ENCODE data around the gene EID1.

DNA sequence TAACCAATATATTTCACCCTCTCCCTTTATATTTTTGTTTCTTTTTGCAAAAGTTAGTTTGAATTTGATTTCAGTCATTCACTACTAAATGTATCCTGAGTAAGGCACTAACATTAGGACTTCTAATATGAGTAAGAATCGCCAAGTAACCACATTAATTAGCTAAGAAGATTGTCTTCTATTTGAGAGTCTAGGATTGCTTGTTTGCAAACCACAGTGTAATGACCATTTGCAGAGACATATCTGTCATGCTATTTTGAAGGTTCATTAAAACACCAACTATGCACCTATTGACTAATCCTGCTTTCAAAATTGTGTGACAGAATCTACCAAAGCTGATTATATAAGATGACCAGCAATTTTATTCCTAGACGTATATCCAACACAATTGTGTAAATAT lies 5.3 kb upstream of the EID1 start:
- TF ChIP-seq, protein P1, sequence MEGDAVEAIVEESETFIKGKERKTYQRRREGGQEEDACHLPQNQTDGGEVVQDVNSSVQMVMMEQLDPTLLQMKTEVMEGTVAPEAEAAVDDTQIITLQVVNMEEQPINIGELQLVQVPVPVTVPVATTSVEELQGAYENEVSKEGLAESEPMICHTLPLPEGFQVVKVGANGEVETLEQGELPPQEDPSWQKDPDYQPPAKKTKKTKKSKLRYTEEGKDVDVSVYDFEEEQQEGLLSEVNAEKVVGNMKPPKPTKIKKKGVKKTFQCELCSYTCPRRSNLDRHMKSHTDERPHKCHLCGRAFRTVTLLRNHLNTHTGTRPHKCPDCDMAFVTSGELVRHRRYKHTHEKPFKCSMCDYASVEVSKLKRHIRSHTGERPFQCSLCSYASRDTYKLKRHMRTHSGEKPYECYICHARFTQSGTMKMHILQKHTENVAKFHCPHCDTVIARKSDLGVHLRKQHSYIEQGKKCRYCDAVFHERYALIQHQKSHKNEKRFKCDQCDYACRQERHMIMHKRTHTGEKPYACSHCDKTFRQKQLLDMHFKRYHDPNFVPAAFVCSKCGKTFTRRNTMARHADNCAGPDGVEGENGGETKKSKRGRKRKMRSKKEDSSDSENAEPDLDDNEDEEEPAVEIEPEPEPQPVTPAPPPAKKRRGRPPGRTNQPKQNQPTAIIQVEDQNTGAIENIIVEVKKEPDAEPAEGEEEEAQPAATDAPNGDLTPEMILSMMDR (IDR thresholded peaks at IDR 0.05; ENCODE audit: low read length), result no peak
- TF ChIP-seq EZH2phosphoT487 (IDR thresholded peaks at IDR 0.05; ENCODE audit: low read length), result no peak
- TF ChIP-seq EZH2 (optimal IDR thresholded peaks at IDR 0.05; ENCODE audit: low read depth, low read length), result no peak

Measured in MM.1S (cell line).